ENCODE data around the gene ATE1. TPM values are rescaled to one million over a fixed set of nuclear protein-coding genes. Genes with fewer than 3 reads are reported as not detected.

Gene ATE1
- total and polyA plus RNA-seq, 7 donors, result 12.5 to 49.6 (median 31.4) TPM

- no peak for DNase-seq
- Histone ChIP-seq H3K4me3 (no peak overlapping the region), H3K36me3 (no peaks in the 10 kb centered on the region), H3K27me3 (no peaks in the 10 kb centered on the region), H3K4me1 (no peaks in the 10 kb centered on the region), H3K9me3 (no peaks in the 10 kb centered on the region), H3K27ac (no peak overlapping the region)
- intact Hi-C loops (cut with DNase I), result no loop called here
- 85 to 86% methylated on average over 4 of the region's 4 CpGs for WGBS, 2 donors
- TF ChIP-seq CTCF (IDR thresholded peaks at IDR 0.05), result no peak
- TF ChIP-seq EP300 (IDR thresholded peaks at IDR 0.05), result no peak
- TF ChIP-seq POLR2A (IDR thresholded peaks at IDR 0.05), result no peak
- TF ChIP-seq POLR2AphosphoS5 (IDR thresholded peaks at IDR 0.05), result no peak
These were observed 206.6 kb downstream of the ATE1 start for GRCh38 chr10:121721257-121721656.

GRCh38 chr10:121715969-121716368 is 211.9 kb downstream of the ATE1 start:
- 49 to 83% methylated on average over 1 of the region's 1 CpG for WGBS, 2 donors
- H3K36me3 ChIP-seq, result no peaks in the 10 kb centered on the region
- no peaks in the 10 kb centered on the region for H3K4me1 ChIP-seq
- H3K4me3 ChIP-seq, result no peak overlapping the region
- no peak overlapping the region for H3K27ac ChIP-seq
- TF ChIP-seq POLR2A (IDR thresholded peaks at IDR 0.05) (no peak), CTCF (IDR thresholded peaks at IDR 0.05) (no peak), EP300 (IDR thresholded peaks at IDR 0.05) (no peak), POLR2AphosphoS5 (IDR thresholded peaks at IDR 0.05) (no peak)
- H3K9me3 ChIP-seq, result no peaks in the 10 kb centered on the region
- no peak for DNase-seq
- intact Hi-C loops (cut with DNase I), result no loop called here
- H3K27me3 ChIP-seq, result no peaks in the 10 kb centered on the region

GRCh38 chr10:121715076-121715475 is 212.8 kb downstream of the ATE1 start:
- TF ChIP-seq EP300 (IDR thresholded peaks at IDR 0.05), result no peak
- TF ChIP-seq POLR2A (IDR thresholded peaks at IDR 0.05), result no peak
- TF ChIP-seq POLR2AphosphoS5 (IDR thresholded peaks at IDR 0.05), result no peak
- TF ChIP-seq CTCF (IDR thresholded peaks at IDR 0.05), result no peak
- WGBS, 2 donors, result 77 to 87% methylated on average over 3 of the region's 3 CpGs
- intact Hi-C loops (cut with DNase I), result no loop called here
- no peak for DNase-seq
- Histone ChIP-seq H3K4me3 (no peak overlapping the region), H3K4me1 (no peaks in the 10 kb centered on the region), H3K9me3 (no peaks in the 10 kb centered on the region), H3K36me3 (no peaks in the 10 kb centered on the region), H3K27ac (no peak overlapping the region), H3K27me3 (no peaks in the 10 kb centered on the region)

DNA sequence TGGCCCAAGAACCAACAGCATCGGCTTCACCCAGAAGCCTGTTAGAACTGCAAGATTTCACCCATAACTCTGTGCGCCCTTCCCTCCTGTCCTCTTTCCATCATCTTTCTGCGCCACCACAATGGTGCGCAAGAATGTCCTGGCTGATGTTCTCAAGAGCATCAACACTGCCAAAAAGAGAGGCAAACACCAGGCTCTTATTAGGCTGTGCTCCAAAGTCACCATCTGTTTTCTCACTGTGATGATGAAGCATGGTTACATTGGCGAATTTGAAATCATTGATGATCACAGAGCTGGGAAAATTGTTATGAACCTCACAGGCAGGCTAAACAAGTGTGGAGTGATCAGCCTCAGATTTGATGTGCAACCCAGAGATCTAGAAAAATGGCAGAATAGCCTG is 214.3 kb downstream of the ATE1 start:
- Histone ChIP-seq H3K27me3 (no peaks in the 10 kb centered on the region), H3K36me3 (no peaks in the 10 kb centered on the region), H3K9me3 (no peaks in the 10 kb centered on the region), H3K27ac (no peak overlapping the region), H3K4me1 (no peaks in the 10 kb centered on the region), H3K4me3 (no peak overlapping the region)
- intact Hi-C loops (cut with DNase I), result no loop called here
- no peak for DNase-seq
- TF ChIP-seq POLR2AphosphoS5 (IDR thresholded peaks at IDR 0.05) (no peak), EP300 (IDR thresholded peaks at IDR 0.05) (no peak), POLR2A (IDR thresholded peaks at IDR 0.05) (no peak), CTCF (IDR thresholded peaks at IDR 0.05) (no peak)
- 95% methylated on average over 5 of the region's 5 CpGs for WGBS, 2 donors

DNA sequence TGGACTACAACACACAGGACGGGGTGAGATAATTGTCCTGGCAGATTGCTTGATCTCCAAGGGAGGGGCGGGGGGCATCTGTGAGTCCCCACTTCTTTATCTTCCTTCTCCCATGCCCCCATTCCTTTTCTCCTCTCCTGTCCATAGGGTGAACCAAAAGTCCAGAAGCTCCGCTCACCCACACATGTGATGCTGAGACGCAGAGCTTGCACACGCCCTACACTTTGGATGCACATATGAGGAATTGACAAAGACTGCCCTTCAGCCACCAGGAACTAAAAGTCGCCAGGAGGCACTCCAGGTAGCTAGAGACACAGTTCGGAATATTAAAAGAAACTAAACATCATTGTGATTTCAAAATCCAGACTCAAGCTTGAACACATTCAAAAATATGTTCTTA is 216.9 kb downstream of the ATE1 start:
- Histone ChIP-seq H3K4me3 (no peak overlapping the region), H3K4me1 (no peaks in the 10 kb centered on the region), H3K36me3 (no peaks in the 10 kb centered on the region), H3K9me3 (no peaks in the 10 kb centered on the region), H3K27me3 (no peaks in the 10 kb centered on the region), H3K27ac (no peak overlapping the region)
- 81 to 83% methylated on average over 7 of the region's 7 CpGs for WGBS, 2 donors
- intact Hi-C loops (cut with DNase I), result no loop called here
- no peak for TF ChIP-seq POLR2AphosphoS5 (IDR thresholded peaks at IDR 0.05)
- TF ChIP-seq POLR2A (IDR thresholded peaks at IDR 0.05), result no peak
- TF ChIP-seq CTCF (IDR thresholded peaks at IDR 0.05), result no peak
- no peak for TF ChIP-seq EP300 (IDR thresholded peaks at IDR 0.05)
- no peak for DNase-seq

Data from sigmoid colon (tissue), 7 donors.